Smooth muscle cell (in vitro differentiated cells): ENCODE data around the gene TAC4. TPM values are rescaled to one million over a fixed set of nuclear protein-coding genes. Genes with fewer than 3 reads are reported as not detected.

Experiments
- DNase-seq: peaks from one replicate; lab custom pipeline; 2025; ENCODE audit not compliant: unreplicated experiment; lab: John Stamatoyannopoulos, UW
- H2AFZ ChIP-seq: fragments of 200-600 bp; sonication (generic); 2 replicates; pipeline ENCODE4 v1.6.0; 2016; ENCODE audit warnings: antibody characterized with exemption, low read depth, mild to moderate bottlenecking
- H3F3A ChIP-seq: fragments of 200-600 bp; sonication (generic); 2 replicates; pipeline ENCODE4 v1.6.0; 2017; ENCODE audit warnings: antibody characterized with exemption, low read depth
- H3K27ac ChIP-seq: fragments of 200-600 bp; sonication (generic); 2 replicates; pipeline ENCODE4 v1.5.1; 2016; ENCODE audit warnings: low read depth, mild to moderate bottlenecking
- H3K27me3 ChIP-seq: fragments of 200-600 bp; sonication (generic); 2 replicates; pipeline ENCODE4 v1.6.1; 2016; ENCODE audit warnings: low read depth, mild to moderate bottlenecking
- H3K36me3 ChIP-seq: fragments of 200-600 bp; sonication (generic); 2 replicates; pipeline ENCODE4 v1.5.1; 2016; ENCODE audit warnings: low read depth
- H3K4me1 ChIP-seq: fragments of 200-600 bp; sonication (generic); 2 replicates; pipeline ENCODE4 v1.5.1; 2016; ENCODE audit warnings: low read depth
- H3K4me2 ChIP-seq: fragments of 200-600 bp; sonication (generic); 2 replicates; pipeline ENCODE4 v1.6.0; 2016; ENCODE audit warnings: mild to moderate bottlenecking
- H3K4me3 ChIP-seq: fragments of 200-600 bp; sonication (generic); 2 replicates; pipeline ENCODE4 v1.5.1; 2016; ENCODE audit warnings: mild to moderate bottlenecking
- H3K79me2 ChIP-seq: fragments of 200-600 bp; sonication (generic); 2 replicates; pipeline ENCODE4 v1.6.0; 2016; ENCODE audit warnings: low read depth, mild to moderate bottlenecking
- H3K9ac ChIP-seq: fragments of 200-600 bp; sonication (generic); 2 replicates; pipeline ENCODE4 v1.6.0; 2016; ENCODE audit warnings: low read depth
- H3K9me3 ChIP-seq: fragments of 200-600 bp; sonication (generic); replicated peaks from 2 replicates; pipeline ENCODE4 v1.5.1; 2016; ENCODE audit warnings: low read depth
- H4K20me1 ChIP-seq: fragments of 200-600 bp; sonication (generic); 2 replicates; pipeline ENCODE4 v1.6.0; 2016; ENCODE audit warnings: low read depth
- CTCF ChIP-seq: fragments of 200-600 bp; sonication (generic); IDR thresholded peaks from 2 replicates; pipeline ENCODE4 v1.5.1; 2017; ENCODE audit warnings: borderline replicate concordance, mild to moderate bottlenecking, antibody characterized with exemption; ENCODE audit not compliant: insufficient read depth, poor library complexity, severe bottlenecking
- WGBS: methylation state at CpG from one replicate; pipeline ENCODE4 v1.1.7; 2016; ENCODE audit warnings: low lambda C conversion rate; 5-methylcytosine and 5-hydroxymethylcytosine counted together
- polyA plus RNA-seq: library from polyadenylated mRNA; unstranded; fragments of >200 nt; fragmentation: Nextera tagmentation; extraction: Ambion mirVana; gene quantifications from 2 replicates; pipeline ENCODE4 v1.2.1, GENCODE V29; 2016
- total RNA-seq: library from RNA; depleted of rRNA; stranded (reverse); fragments of >200 nt; gene quantifications from 2 replicates; pipeline ENCODE4 v1.2.3, GENCODE V29; 2014

The TAC4 gene
- total and polyA plus RNA-seq, 2 experiments from 2014 or later = not detected

DNA sequence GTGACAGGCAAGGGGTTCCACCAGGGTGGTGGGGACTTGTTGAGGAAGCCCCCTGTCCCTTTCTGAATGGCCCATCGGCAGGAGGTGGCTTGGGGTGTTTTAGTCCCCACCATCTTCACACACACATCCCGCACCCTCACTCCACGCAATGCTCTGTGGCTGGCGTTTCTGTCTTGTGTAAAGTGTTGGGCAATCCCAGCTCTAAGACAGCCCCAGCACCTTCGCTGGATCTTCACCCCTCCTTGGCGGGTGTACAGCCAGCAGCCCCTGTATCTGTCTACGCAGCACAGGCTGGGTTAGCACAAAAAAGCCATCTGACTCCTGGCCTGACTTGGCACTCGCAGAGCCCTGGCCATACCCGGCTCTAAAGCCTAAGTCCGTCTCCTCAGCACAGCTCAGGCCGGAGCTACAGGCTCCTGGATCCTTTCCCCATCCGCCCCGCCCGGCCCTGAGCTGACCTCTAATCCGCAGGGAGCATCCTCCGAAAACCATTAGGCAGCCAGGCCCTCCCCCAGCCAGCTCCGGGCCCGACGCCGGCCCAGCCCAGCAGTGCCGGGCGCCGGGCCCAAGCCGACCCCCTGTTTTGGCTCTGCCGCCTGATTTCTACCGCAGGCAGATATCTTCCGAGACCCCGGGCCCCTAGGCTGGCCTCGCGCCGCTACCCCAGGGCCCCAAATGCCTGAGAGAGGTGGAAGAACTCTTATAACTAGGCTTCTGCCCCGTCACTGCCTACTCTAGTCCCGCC is 42.4 kb upstream of the TAC4 start:
- Histone ChIP-seq H2AFZ (no peak overlapping the region), H3K4me3 (no peak overlapping the region), H3K36me3 (no peaks in the 10 kb centered on the region), H3K27ac (no peak overlapping the region), H3K4me1 (peaks cover 6% of the 10 kb centered on the region), H4K20me1 (no peaks in the 10 kb centered on the region), H3K27me3 (peaks cover 50% of the 10 kb centered on the region), H3K79me2 (no peaks in the 10 kb centered on the region), H3K9ac (no peak overlapping the region), H3K9me3 (no peaks in the 10 kb centered on the region), H3K4me2 (no peak overlapping the region), H3F3A (no peaks in the 10 kb centered on the region)
- DNase-seq = no peak
- TF ChIP-seq CTCF = no peak
- 57% methylated on average over 30 of the region's 33 CpGs for WGBS

DNA sequence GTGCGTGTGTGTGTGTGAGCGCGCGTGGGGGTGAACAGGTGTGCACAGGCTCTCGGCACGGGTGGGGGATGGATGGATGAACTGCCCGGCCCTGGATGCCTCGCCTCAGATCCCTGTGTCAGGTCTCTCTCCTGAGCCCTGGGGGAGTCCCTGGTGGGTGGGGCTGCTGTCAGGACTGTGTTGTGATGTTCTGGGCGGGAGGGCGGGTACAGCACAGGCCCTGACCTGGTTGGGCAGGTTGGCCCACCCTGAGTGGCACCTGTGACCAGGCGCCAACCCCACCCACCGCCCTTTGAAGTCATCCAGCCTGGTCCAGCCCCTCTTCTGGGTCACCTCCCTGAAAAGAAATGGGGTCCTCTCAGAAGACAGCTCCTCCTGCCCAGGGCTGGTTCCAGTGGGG is 41.6 kb upstream of the TAC4 start:
- Histone ChIP-seq H3K9ac (no peak overlapping the region), H2AFZ (no peak overlapping the region), H3K4me1 (peaks cover 6% of the 10 kb centered on the region), H3K9me3 (no peaks in the 10 kb centered on the region), H3K27me3 (peaks cover 44% of the 10 kb centered on the region), H3K4me3 (no peak overlapping the region), H4K20me1 (no peaks in the 10 kb centered on the region), H3F3A (no peaks in the 10 kb centered on the region), H3K4me2 (no peak overlapping the region), H3K79me2 (no peaks in the 10 kb centered on the region), H3K36me3 (no peaks in the 10 kb centered on the region), H3K27ac (no peak overlapping the region)
- WGBS = 85% methylated on average over 10 of the region's 12 CpGs
- DNase-seq = no peak
- no peak for TF ChIP-seq CTCF

- peaks cover 27% of the 10 kb centered on the region for H3K27me3 ChIP-seq
- DNase-seq = no peak
- WGBS = 75% methylated on average over 9 of the region's 9 CpGs
Measured at GRCh38 chr17:49887744-49888360, 40.0 kb upstream of the TAC4 start.

More at GRCh38 chr17:49887744-49888360, 40.0 kb upstream of the TAC4 start:
- H3K4me3 ChIP-seq = no peak overlapping the region
- peaks cover 6% of the 10 kb centered on the region for H3K4me1 ChIP-seq
- H3K9me3 ChIP-seq = no peaks in the 10 kb centered on the region
- no peaks in the 10 kb centered on the region for H3K36me3 ChIP-seq
- no peaks in the 10 kb centered on the region for H4K20me1 ChIP-seq
- H3K79me2 ChIP-seq = no peaks in the 10 kb centered on the region
- H2AFZ ChIP-seq = no peak overlapping the region
- no peak overlapping the region for H3K27ac ChIP-seq
- no peaks in the 10 kb centered on the region for H3F3A ChIP-seq
- no peak for TF ChIP-seq CTCF
- no peak overlapping the region for H3K4me2 ChIP-seq
- H3K9ac ChIP-seq = no peak overlapping the region
